ENCODE data around the gene CDK2.
A peak's percentile ranks its signal among the peaks of the same experiment; 100 is the strongest.

The CDK2 gene

GRCh38 chr12:55937981-55938380, 28.6 kb upstream of the CDK2 start:
- DNase-seq (ENCODE audit: low read depth): no peak

GRCh38 chr12:55938826-55939501, 27.7 kb upstream of the CDK2 start:
- DNase-seq (ENCODE audit: low read depth): no peak

- peak; percentile 80 for DNase-seq (ENCODE audit: low read depth)
Measured at GRCh38 chr12:55940065-55940732, 26.4 kb upstream of the CDK2 start.

- DNase-seq (ENCODE audit: low read depth): no peak
Measured at GRCh38 chr12:55942055-55942454, 24.6 kb upstream of the CDK2 start.

- no peak for DNase-seq (ENCODE audit: low read depth)
Measured at GRCh38 chr12:55942577-55943136, 24.0 kb upstream of the CDK2 start.

- DNase-seq (ENCODE audit: low read depth): no peak
Measured at GRCh38 chr12:55946553-55946952, 20.1 kb upstream of the CDK2 start.

GRCh38 chr12:55955344-55955743, 11.3 kb upstream of the CDK2 start:
- DNase-seq (ENCODE audit: low read depth): no peak

GRCh38 chr12:55955800-55956508, 10.7 kb upstream of the CDK2 start:
- peak; percentile 40 for DNase-seq (ENCODE audit: low read depth)

GRCh38 chr12:55957106-55957859, 9.3 kb upstream of the CDK2 start:
- no peak for DNase-seq (ENCODE audit: low read depth)

GRCh38 chr12:55963760-55964159, 2.9 kb upstream of the CDK2 start:
- no peak for DNase-seq (ENCODE audit: low read depth)

GRCh38 chr12:55965240-55965639, 1.4 kb upstream of the CDK2 start:
- no peak for DNase-seq (ENCODE audit: low read depth)

GRCh38 chr12:55965941-55966407, 656 bp upstream of the CDK2 start, which contains the start of gene PMEL:
Gene PMEL (minus strand): TSS chr12:55966042. CDS start chr12:55966011, 31 bp downstream.
- DNase-seq (ENCODE audit: low read depth): no peak

GRCh38 chr12:55969356-55969755, 2.7 kb downstream of the CDK2 start:
- DNase-seq (ENCODE audit: low read depth): no peak

- DNase-seq (ENCODE audit: low read depth): no peak
Measured at GRCh38 chr12:55970775-55971174, 4.1 kb downstream of the CDK2 start.

- no peak for DNase-seq (ENCODE audit: low read depth)
Measured at GRCh38 chr12:55972042-55972441, 5.4 kb downstream of the CDK2 start.

- DNase-seq (ENCODE audit: low read depth): no peak
Measured at GRCh38 chr12:55972456-55972855, 5.8 kb downstream of the CDK2 start.

GRCh38 chr12:55972911-55973598, 6.4 kb downstream of the CDK2 start:
- DNase-seq (ENCODE audit: low read depth): no peak

- peak; percentile 96 for DNase-seq (ENCODE audit: low read depth)
Measured at GRCh38 chr12:55973599-55974307, 7.1 kb downstream of the CDK2 start, which contains the start of gene RAB5B. Gene RAB5B (plus strand): TSS chr12:55974078. CDS start chr12:55986961, 12,883 bp downstream.

- no peak for DNase-seq (ENCODE audit: low read depth)
Measured at GRCh38 chr12:55974308-55974730, 7.7 kb downstream of the CDK2 start.

- DNase-seq (ENCODE audit: low read depth): no peak
Measured at GRCh38 chr12:55978393-55978792, 11.8 kb downstream of the CDK2 start.

All from T follicular helper cell (primary cell).